8988T (cell line): ENCODE measurements around the gene MAT2B.

Experiments used
- DNase-seq: peaks from one replicate; pipeline ENCODE4 v3.0.0; 2011

The MAT2B gene

GRCh38 chr5:163563112-163563511 is 57.7 kb downstream of the MAT2B start:
- no peak for DNase-seq

DNA sequence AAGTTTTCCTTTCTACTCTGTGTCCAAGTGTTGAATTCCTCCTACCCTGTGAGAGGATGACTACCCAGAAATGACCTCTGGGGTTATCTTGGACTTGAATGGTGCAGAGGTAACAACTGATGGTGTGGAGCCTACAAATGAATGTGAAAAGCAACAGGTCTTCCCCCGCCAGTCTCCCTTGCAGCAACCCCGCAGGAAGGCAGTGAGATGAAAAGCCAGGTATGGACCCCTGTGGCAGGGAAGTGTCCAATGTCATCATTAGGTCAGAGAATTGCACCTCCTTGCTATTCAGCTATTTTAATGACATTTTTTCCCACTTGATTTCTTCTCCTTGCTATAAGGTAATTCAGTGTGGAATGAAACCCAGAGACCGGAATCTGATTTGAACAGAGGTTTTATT is 58.5 kb downstream of the MAT2B start:
- no peak for DNase-seq

GRCh38 chr5:163564321-163564938 is 59.0 kb downstream of the MAT2B start:
- peak; percentile 11 for DNase-seq

- DNase-seq: no peak
Measured at GRCh38 chr5:163565492-163565891, 60.1 kb downstream of the MAT2B start.

- DNase-seq: peak; percentile 17
Measured at GRCh38 chr5:163565931-163566608, 60.7 kb downstream of the MAT2B start.

GRCh38 chr5:163566678-163567077 is 61.3 kb downstream of the MAT2B start:
- DNase-seq: no peak

GRCh38 chr5:163567811-163568210 is 62.4 kb downstream of the MAT2B start:
- no peak for DNase-seq
